SK-N-MC (cell line): ENCODE measurements around the gene PCDHGA1.

Experiments used
- EZH2 ChIP-seq: fragments of 200-600 bp; sonication (generic); IDR thresholded peaks from one replicate; pipeline ENCODE4 v1.6.1; 2017; ENCODE audit warnings: antibody characterized with exemption
- FOXP2 ChIP-seq: optimal IDR thresholded peaks from 2 replicates; pipeline ENCODE3; 2011; ENCODE audit warnings: mild to moderate bottlenecking, moderate library complexity; ENCODE audit not compliant: insufficient read depth; ENCODE audit errors: extremely low read length, control extremely low read depth
- POLR2AphosphoS5 ChIP-seq: IDR thresholded peaks from 2 replicates; pipeline ENCODE4 v1.6.1; 2012; ENCODE audit warnings: mild to moderate bottlenecking, low read depth, low read length, borderline replicate concordance

DNA sequence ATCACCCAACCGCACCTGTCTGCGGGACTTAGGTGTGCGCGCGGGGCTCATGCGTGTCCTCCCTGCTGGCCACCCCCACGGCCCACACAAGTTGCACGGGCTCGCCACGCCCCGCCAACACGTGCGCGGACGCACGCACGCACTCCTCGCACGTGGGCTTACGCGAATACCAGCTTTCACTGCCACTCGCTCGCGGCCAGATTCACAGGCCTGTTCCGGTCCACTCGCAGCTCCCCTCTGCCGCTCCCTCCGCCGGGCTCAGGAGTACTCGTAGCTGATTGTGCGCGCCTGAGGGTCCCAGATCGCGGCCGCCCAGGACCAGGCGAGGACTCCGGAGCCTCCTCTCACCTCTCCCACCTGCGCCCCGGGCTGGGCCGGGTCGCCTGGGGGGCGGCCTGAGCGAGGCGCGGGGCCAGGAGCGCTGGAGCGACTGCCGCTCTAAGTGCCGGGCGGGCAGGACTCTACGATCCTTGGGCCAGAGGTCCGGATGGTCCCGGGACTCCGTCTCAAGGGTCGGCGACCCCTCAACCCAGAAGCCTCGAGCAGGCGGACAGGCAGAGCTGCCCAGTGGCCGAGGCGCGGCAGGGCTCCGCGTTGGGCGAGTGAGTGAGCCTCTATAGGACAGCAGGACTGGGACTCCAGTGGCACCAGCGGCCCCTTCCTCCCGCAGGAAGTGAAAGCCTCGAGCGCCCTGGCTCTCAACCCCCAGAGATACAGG lies 162.0 kb downstream of the PCDHGA1 start:
- no peak for TF ChIP-seq POLR2AphosphoS5
- no peak for TF ChIP-seq FOXP2
- TF ChIP-seq EZH2: no peak
